ENCODE data around the gene PPP1R8. TPM values are rescaled to one million over a fixed set of nuclear protein-coding genes. Genes with fewer than 3 reads are reported as not detected.

The PPP1R8 gene
- total and polyA plus RNA-seq, 2 experiments from 2014 or later: 9.3 to 42.8 TPM

GRCh38 chr1:27831568-27832410, 1.2 kb downstream of the PPP1R8 start:
- no peaks in the 10 kb centered on the region for H3K36me3 ChIP-seq (replicated peaks; ENCODE audit: insufficient read depth, low read depth)
- H3K9me3 ChIP-seq (ENCODE audit: low read depth): no peaks in the 10 kb centered on the region
- H3K27me3 ChIP-seq: no peaks in the 10 kb centered on the region
- H3K27ac ChIP-seq: peak overlapping the region; percentile 96
- peaks cover 6% of the 10 kb centered on the region for H4K20me1 ChIP-seq (ENCODE audit: insufficient read depth, poor library complexity, severe bottlenecking)
- H3K79me2 ChIP-seq: peaks cover 61% of the 10 kb centered on the region
- no peaks in the 10 kb centered on the region for H3K9me2 ChIP-seq (replicated peaks; ENCODE audit: insufficient read depth)
- H3K4me3 ChIP-seq: peak overlapping the region; percentile 84
- peaks cover 12% of the 10 kb centered on the region for H3K4me1 ChIP-seq (ENCODE audit: insufficient read depth)
- no peak for TF ChIP-seq EZH2phosphoT487 (IDR thresholded peaks at IDR 0.05; ENCODE audit: low read depth, severe bottlenecking, unreplicated experiment)
- no peak for TF ChIP-seq EZH2 (IDR thresholded peaks at IDR 0.05; ENCODE audit: borderline replicate concordance)
- no peak for TF ChIP-seq CTCF (IDR thresholded peaks at IDR 0.05; ENCODE audit: poor library complexity)
- H3K4me2 ChIP-seq: peak overlapping the region; percentile 89
- WGBS (ENCODE audit: low lambda C conversion rate, missing lambda C conversion rate): 52% methylated on average over 10 of the region's 10 CpGs
- peak overlapping the region; percentile 91 for H2AFZ ChIP-seq
- no peak for DNase-seq (ENCODE audit: low spot score)

GRCh38 chr1:27832762-27833161, 2.2 kb downstream of the PPP1R8 start:
- Histone ChIP-seq H3K27ac (no peak overlapping the region), H3K9me2 (replicated peaks; ENCODE audit: insufficient read depth) (no peaks in the 10 kb centered on the region), H3K4me1 (ENCODE audit: insufficient read depth) (peaks cover 12% of the 10 kb centered on the region), H3K4me3 (no peak overlapping the region), H3K27me3 (no peaks in the 10 kb centered on the region), H2AFZ (no peak overlapping the region), H3K79me2 (peaks cover 71% of the 10 kb centered on the region), H4K20me1 (ENCODE audit: insufficient read depth, poor library complexity, severe bottlenecking) (peaks cover 6% of the 10 kb centered on the region), H3K9me3 (ENCODE audit: low read depth) (no peaks in the 10 kb centered on the region), H3K4me2 (peak overlapping the region; percentile 89), H3K36me3 (replicated peaks; ENCODE audit: insufficient read depth, low read depth) (no peaks in the 10 kb centered on the region)
- TF ChIP-seq EZH2 (IDR thresholded peaks at IDR 0.05; ENCODE audit: borderline replicate concordance) (no peak), CTCF (IDR thresholded peaks at IDR 0.05; ENCODE audit: poor library complexity) (no peak)
- no peak for DNase-seq (ENCODE audit: low spot score)
- WGBS (ENCODE audit: low lambda C conversion rate, missing lambda C conversion rate): 84% methylated on average over 2 of the region's 2 CpGs

GRCh38 chr1:27833470-27833869, 2.9 kb downstream of the PPP1R8 start:
- Histone ChIP-seq H3K36me3 (replicated peaks; ENCODE audit: insufficient read depth, low read depth) (no peaks in the 10 kb centered on the region), H3K4me2 (no peak overlapping the region), H4K20me1 (ENCODE audit: insufficient read depth, poor library complexity, severe bottlenecking) (peaks cover 6% of the 10 kb centered on the region), H3K4me1 (ENCODE audit: insufficient read depth) (peaks cover 12% of the 10 kb centered on the region), H3K27me3 (no peaks in the 10 kb centered on the region), H3K79me2 (peaks cover 78% of the 10 kb centered on the region), H3K9me2 (replicated peaks; ENCODE audit: insufficient read depth) (no peaks in the 10 kb centered on the region), H3K9me3 (ENCODE audit: low read depth) (no peaks in the 10 kb centered on the region), H2AFZ (no peak overlapping the region), H3K27ac (no peak overlapping the region), H3K4me3 (no peak overlapping the region)
- DNase-seq (ENCODE audit: low spot score): no peak
- WGBS (ENCODE audit: low lambda C conversion rate, missing lambda C conversion rate): 88% methylated on average over 3 of the region's 3 CpGs
- TF ChIP-seq CTCF (IDR thresholded peaks at IDR 0.05; ENCODE audit: poor library complexity): no peak
- no peak for TF ChIP-seq EZH2 (IDR thresholded peaks at IDR 0.05; ENCODE audit: borderline replicate concordance)
- TF ChIP-seq EZH2phosphoT487 (IDR thresholded peaks at IDR 0.05; ENCODE audit: low read depth, severe bottlenecking, unreplicated experiment): no peak

All from hepatocyte (in vitro differentiated cells).